K562 (cell line): ENCODE results near the gene PRRT1. TPM values are rescaled to one million over a fixed set of nuclear protein-coding genes. Genes with fewer than 3 reads are reported as not detected.

Source experiments
- BRCA1 ChIP-seq, 2 experiments: fragments of 450-650 bp in 1 of 2; sonication (generic) in 1 of 2; formaldehyde crosslinking in 1 of 2; IDR thresholded peaks; 2 replicates each; pipeline versions ENCODE4 v1.5.0 to v1.6.1; 2017 to 2020; ENCODE audit warnings: mild to moderate bottlenecking in 1 of 2, missing genetic modification reagents in 1 of 2
- CBFB ChIP-seq: sonication (generic); formaldehyde crosslinking; IDR thresholded peaks from 2 replicates; pipeline ENCODE4 v1.4.0; 2020; ENCODE audit warnings: mild to moderate bottlenecking, missing genetic modification reagents
- CREB1 ChIP-seq, 2 experiments: sonication (generic) in 1 of 2; formaldehyde crosslinking in 1 of 2; IDR thresholded peaks; 2 replicates each; pipeline versions ENCODE4 v1.6.1 to v1.8.0; 2012 to 2022; ENCODE audit warnings: inconsistent platforms in 1 of 2, mild to moderate bottlenecking in 1 of 2, missing genetic modification reagents in 1 of 2, moderate library complexity in 1 of 2
- FOXM1 ChIP-seq, 2 experiments: fragments of 450-650 bp in 1 of 2; sonication (generic) in 1 of 2; formaldehyde crosslinking in 1 of 2; IDR thresholded peaks; 2 replicates each; pipeline versions ENCODE4 v1.6.1 to v1.9.0; 2017 to 2022; ENCODE audit warnings: low read depth in 2 of 2, mild to moderate bottlenecking in 2 of 2, missing genetic modification reagents in 1 of 2, moderate library complexity in 1 of 2
- MIER1 ChIP-seq: fragments of 450-650 bp; IDR thresholded peaks from 2 replicates; pipeline ENCODE4 v1.6.1; 2016; ENCODE audit warnings: antibody characterized with exemption, mild to moderate bottlenecking, low read depth
- MTA3 ChIP-seq: fragments of 450-650 bp; formaldehyde crosslinking; IDR thresholded peaks from 2 replicates; pipeline ENCODE4 v1.6.1; 2017; ENCODE audit warnings: mild to moderate bottlenecking, borderline replicate concordance
- NCOA2 ChIP-seq, 2 experiments: fragments of 450-650 bp; IDR thresholded peaks; 2 replicates each; pipeline ENCODE4 v1.6.1; 2018; ENCODE audit warnings: mild to moderate bottlenecking in 2 of 2, moderate library complexity in 1 of 2; ENCODE audit not compliant: partially characterized antibody in 2 of 2
- PCBP1 ChIP-seq: fragments of 200-400 bp; formaldehyde crosslinking; IDR thresholded peaks from 2 replicates; pipeline ENCODE4 v1.6.1; 2018; ENCODE audit warnings: mild to moderate bottlenecking, low read depth, low read length; ENCODE audit not compliant: poor library complexity, severe bottlenecking
- PTRF ChIP-seq: fragments of 450-650 bp; IDR thresholded peaks from 2 replicates; pipeline ENCODE4 v1.6.1; 2016; ENCODE audit warnings: mild to moderate bottlenecking, missing genetic modification characterization, missing compliant biosample characterization
- TBL1XR1 ChIP-seq, 2 experiments: IDR thresholded peaks; 2 replicates each; pipeline ENCODE4 v1.6.1; 2012; ENCODE audit warnings: improper control_type of control experiment in 2 of 2, low read length in 2 of 2, mild to moderate bottlenecking in 1 of 2
- TCF7 ChIP-seq: sonication (generic); IDR thresholded peaks from 2 replicates; pipeline ENCODE4 v1.6.1; 2016; ENCODE audit warnings: antibody characterized with exemption, borderline replicate concordance
- TSC22D4 ChIP-seq: fragments of 450-650 bp; IDR thresholded peaks from 2 replicates; pipeline ENCODE4 v1.6.1; 2016; ENCODE audit warnings: missing genetic modification characterization, missing biosample characterization, control low read depth
- ZNF668 ChIP-seq: fragments of 250-450 bp; sonication (Bioruptor Pico); IDR thresholded peaks from 2 replicates; pipeline ENCODE4 v1.8.0; 2022; ENCODE audit warnings: mild to moderate bottlenecking, inconsistent platforms
- ZNF766 ChIP-seq: fragments of 200-800 bp; sonication (Bioruptor generic); conservative IDR thresholded peaks from 2 replicates; pipeline ENCODE4 v1.6.1; 2016; ENCODE audit warnings: missing genetic modification characterization, missing compliant biosample characterization
- ZSCAN29 ChIP-seq: fragments of 450-650 bp; IDR thresholded peaks from 2 replicates; pipeline ENCODE4 v1.6.1; 2017
- polyA plus RNA-seq, 8 experiments: library from polyadenylated mRNA; depleted of rRNA in 4 of 8; stranded (reverse) in 5 of 8; unstranded in 3 of 8; fragments of >200 nt; fragmentation: Nextera tagmentation in 2 of 8; fragmentation: Illumina TruSeq in 1 of 8; extraction: Ambion mirVana in 2 of 8; extraction: Trizol in 1 of 8; gene quantifications; 2 replicates each; pipeline versions ENCODE4 v1.2.1 to v1.2.3, GENCODE V29; 2011 to 2014; ENCODE audit warnings: inconsistent platforms in 1 of 8, missing spikeins in 1 of 8
- total RNA-seq, 7 experiments: library from RNA; depleted of rRNA in 6 of 7; stranded (reverse); fragments of >200 nt in 6 of 7; fragmentation: Illumina TruSeq in 2 of 7; extraction: Trizol in 2 of 7; gene quantifications; 2 replicates each; pipeline versions ENCODE4 v1.2.1 to v1.2.3, GENCODE V29; 2011 to 2021; ENCODE audit warnings: low replicate concordance in 1 of 7
- TF ChIP-seq, protein P1 (sequence below), 2 experiments: fragments of 450-650 bp; formaldehyde crosslinking in 1 of 2; IDR thresholded peaks; 2 replicates each; pipeline versions ENCODE4 v1.4.0 to v1.6.1; 2014 to 2020; ENCODE audit warnings: mild to moderate bottlenecking in 2 of 2, borderline replicate concordance in 1 of 2, low read depth in 1 of 2
- TF ChIP-seq, protein P2 (sequence below): fragments of 200-800 bp; sonication (Bioruptor generic); IDR thresholded peaks from 2 replicates; pipeline ENCODE4 v1.6.1; 2017; ENCODE audit warnings: missing genetic modification characterization, missing compliant biosample characterization

Gene PRRT1
- total and polyA plus RNA-seq, 9 of the 15 experiments (the other 6 are each of a cell fraction or from before 2014, with no cell fraction given) = 0.14 to 3.5 (median 0.41) TPM

GRCh38 chr6:32154514-32155161, 2.9 kb upstream of the PRRT1 start (continued):
- TF ChIP-seq, protein P1, sequence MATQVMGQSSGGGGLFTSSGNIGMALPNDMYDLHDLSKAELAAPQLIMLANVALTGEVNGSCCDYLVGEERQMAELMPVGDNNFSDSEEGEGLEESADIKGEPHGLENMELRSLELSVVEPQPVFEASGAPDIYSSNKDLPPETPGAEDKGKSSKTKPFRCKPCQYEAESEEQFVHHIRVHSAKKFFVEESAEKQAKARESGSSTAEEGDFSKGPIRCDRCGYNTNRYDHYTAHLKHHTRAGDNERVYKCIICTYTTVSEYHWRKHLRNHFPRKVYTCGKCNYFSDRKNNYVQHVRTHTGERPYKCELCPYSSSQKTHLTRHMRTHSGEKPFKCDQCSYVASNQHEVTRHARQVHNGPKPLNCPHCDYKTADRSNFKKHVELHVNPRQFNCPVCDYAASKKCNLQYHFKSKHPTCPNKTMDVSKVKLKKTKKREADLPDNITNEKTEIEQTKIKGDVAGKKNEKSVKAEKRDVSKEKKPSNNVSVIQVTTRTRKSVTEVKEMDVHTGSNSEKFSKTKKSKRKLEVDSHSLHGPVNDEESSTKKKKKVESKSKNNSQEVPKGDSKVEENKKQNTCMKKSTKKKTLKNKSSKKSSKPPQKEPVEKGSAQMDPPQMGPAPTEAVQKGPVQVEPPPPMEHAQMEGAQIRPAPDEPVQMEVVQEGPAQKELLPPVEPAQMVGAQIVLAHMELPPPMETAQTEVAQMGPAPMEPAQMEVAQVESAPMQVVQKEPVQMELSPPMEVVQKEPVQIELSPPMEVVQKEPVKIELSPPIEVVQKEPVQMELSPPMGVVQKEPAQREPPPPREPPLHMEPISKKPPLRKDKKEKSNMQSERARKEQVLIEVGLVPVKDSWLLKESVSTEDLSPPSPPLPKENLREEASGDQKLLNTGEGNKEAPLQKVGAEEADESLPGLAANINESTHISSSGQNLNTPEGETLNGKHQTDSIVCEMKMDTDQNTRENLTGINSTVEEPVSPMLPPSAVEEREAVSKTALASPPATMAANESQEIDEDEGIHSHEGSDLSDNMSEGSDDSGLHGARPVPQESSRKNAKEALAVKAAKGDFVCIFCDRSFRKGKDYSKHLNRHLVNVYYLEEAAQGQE (IDR thresholded peaks at IDR 0.05; ENCODE audit: borderline replicate concordance) = peak; percentile 92
- TF ChIP-seq, protein P1 (CRISPR knock-in tag; IDR thresholded peaks at IDR 0.05; ENCODE audit: low read depth) = no peak
- TF ChIP-seq CBFB (CRISPR knock-in tag) (peak; percentile 78; the same call in 1 of the 2 replicates), MTA3 (peak; percentile 41; the same call in 1 of the 2 replicates), BRCA1 (IDR thresholded peaks at IDR 0.05) (no peak), BRCA1 (CRISPR knock-in tag; IDR thresholded peaks at IDR 0.05) (no peak), MIER1 (no peak), FOXM1 (IDR thresholded peaks at IDR 0.05; ENCODE audit: low read depth) (no peak), FOXM1 (CRISPR knock-in tag; IDR thresholded peaks at IDR 0.05; ENCODE audit: low read depth) (peak; percentile 74; the same call in 1 of the 2 replicates), ZNF766 (CRISPR knock-in tag) (no peak), CREB1 (IDR thresholded peaks at IDR 0.05) (no peak; the same call in 1 of the 2 replicates), CREB1 (CRISPR knock-in tag; IDR thresholded peaks at IDR 0.05) (no peak), ZNF668 (no peak), TBL1XR1 (IDR thresholded peaks at IDR 0.05; ENCODE audit: low read length in 2 of 2) (peak in 1 of 2 experiments; percentile 9; a peak in 2 of 4 replicates), TCF7 (no peak; the same call in 1 of the 2 replicates), NCOA2 (IDR thresholded peaks at IDR 0.05; ENCODE audit: partially characterized antibody in 2 of 2) (no peak), TSC22D4 (tag) (no peak), PCBP1 (peak; percentile 53), ZSCAN29 (peak; percentile 54; the same call in 1 of the 2 replicates), PTRF (no peak)
- TF ChIP-seq, protein P2, sequence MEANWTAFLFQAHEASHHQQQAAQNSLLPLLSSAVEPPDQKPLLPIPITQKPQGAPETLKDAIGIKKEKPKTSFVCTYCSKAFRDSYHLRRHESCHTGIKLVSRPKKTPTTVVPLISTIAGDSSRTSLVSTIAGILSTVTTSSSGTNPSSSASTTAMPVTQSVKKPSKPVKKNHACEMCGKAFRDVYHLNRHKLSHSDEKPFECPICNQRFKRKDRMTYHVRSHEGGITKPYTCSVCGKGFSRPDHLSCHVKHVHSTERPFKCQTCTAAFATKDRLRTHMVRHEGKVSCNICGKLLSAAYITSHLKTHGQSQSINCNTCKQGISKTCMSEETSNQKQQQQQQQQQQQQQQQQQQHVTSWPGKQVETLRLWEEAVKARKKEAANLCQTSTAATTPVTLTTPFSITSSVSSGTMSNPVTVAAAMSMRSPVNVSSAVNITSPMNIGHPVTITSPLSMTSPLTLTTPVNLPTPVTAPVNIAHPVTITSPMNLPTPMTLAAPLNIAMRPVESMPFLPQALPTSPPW (CRISPR knock-in tag) = peak; percentile 35
